HEK293 (cell line): ENCODE results near the gene ERBB4.

ENCODE experiments used
- CTCF ChIA-PET: fragments of 350-600 bp; formaldehyde crosslinking; extraction: SDS; loops from one replicate; lab custom pipeline; 2021; ENCODE audit warnings: antibody characterized with exemption; lab: Yijun Ruan, JAX
- POLR2A ChIA-PET: fragments of 300-600 bp; formaldehyde crosslinking; extraction: SDS; loops from one replicate; lab custom pipeline; 2020; ENCODE audit warnings: antibody characterized with exemption, inconsistent platforms; lab: Yijun Ruan, JAX
- H3K27ac ChIP-seq: fragments of 200-500 bp; sonication (Bioruptor generic); 2 replicates; pipeline ENCODE4 v1.5.1; 2014; ENCODE audit warnings: low read depth, low read length, control low read depth, inconsistent platforms; ENCODE audit errors: extremely low read depth
- H3K36me3 ChIP-seq, 2 experiments: fragments of 200-500 bp in 1 of 2; sonication (Bioruptor generic) in 1 of 2; 1 replicate in 1 of 2; 2 replicates in 1 of 2; pipeline ENCODE4 v1.5.1; 2014 to 2017; ENCODE audit warnings: inconsistent platforms in 2 of 2, low read length in 2 of 2; ENCODE audit not compliant: control insufficient read depth in 2 of 2, insufficient read depth in 1 of 2
- H3K4me1 ChIP-seq: fragments of 200-500 bp; sonication (Bioruptor generic); 2 replicates; pipeline ENCODE4 v1.5.1; 2014; ENCODE audit warnings: mild to moderate bottlenecking, low read length, inconsistent platforms; ENCODE audit not compliant: control insufficient read depth, insufficient read depth
- H3K4me3 ChIP-seq: 2 replicates; pipeline ENCODE4 v1.5.1; 2011; ENCODE audit warnings: low read depth, mild to moderate bottlenecking, control low read depth, low read length, moderate library complexity
- H3K9me3 ChIP-seq: fragments of 200-500 bp; sonication (Bioruptor generic); 2 replicates; pipeline ENCODE4 v1.5.1; 2014; ENCODE audit warnings: low read depth, low read length, inconsistent platforms; ENCODE audit not compliant: control insufficient read depth, insufficient read depth
- FEZF1 ChIP-seq: fragments of 450-650 bp; formaldehyde crosslinking; IDR thresholded peaks from 2 replicates; pipeline ENCODE4 v1.5.1; 2016; ENCODE audit warnings: missing biosample characterization, missing genetic modification characterization
- GLIS1 ChIP-seq: fragments of 450-650 bp; formaldehyde crosslinking; IDR thresholded peaks from 2 replicates; pipeline ENCODE4 v1.5.1; 2016; ENCODE audit warnings: missing biosample characterization, missing genetic modification characterization
- KLF1 ChIP-seq: fragments of 450-650 bp; formaldehyde crosslinking; IDR thresholded peaks from 2 replicates; pipeline ENCODE4 v1.5.1; 2016; ENCODE audit warnings: missing biosample characterization, missing genetic modification characterization
- MEIS1 ChIP-seq: sonication (generic); formaldehyde crosslinking; IDR thresholded peaks from 2 replicates; pipeline ENCODE4 v1.8.1; 2022; ENCODE audit warnings: missing genetic modification reagents, mild to moderate bottlenecking, borderline replicate concordance
- REPIN1 ChIP-seq: fragments of 450-650 bp; formaldehyde crosslinking; IDR thresholded peaks from 2 replicates; pipeline ENCODE4 v1.5.1; 2017; ENCODE audit warnings: missing biosample characterization, missing genetic modification characterization, low read depth
- SP3 ChIP-seq: fragments of 450-650 bp; formaldehyde crosslinking; IDR thresholded peaks from 2 replicates; pipeline ENCODE4 v1.5.1; 2016; ENCODE audit warnings: missing biosample characterization, missing genetic modification characterization
- SP7 ChIP-seq: fragments of 450-650 bp; formaldehyde crosslinking; IDR thresholded peaks from 2 replicates; pipeline ENCODE4 v1.5.1; 2016; ENCODE audit warnings: missing biosample characterization, missing genetic modification characterization
- TCF7L2 ChIP-seq: IDR thresholded peaks from 2 replicates; pipeline ENCODE4 v1.6.1; 2011; ENCODE audit warnings: low read depth, mild to moderate bottlenecking, inconsistent platforms, low read length, moderate library complexity, borderline replicate concordance
- TRIM28 ChIP-seq: IDR thresholded peaks from 2 replicates; pipeline ENCODE4 v1.6.1; 2011; ENCODE audit warnings: low read length, control low read depth, borderline replicate concordance
- ZBTB20 ChIP-seq: fragments of 450-650 bp; formaldehyde crosslinking; IDR thresholded peaks from 2 replicates; pipeline ENCODE4 v1.5.1; 2016; ENCODE audit warnings: missing biosample characterization, missing genetic modification characterization
- ZBTB8A ChIP-seq: fragments of 450-650 bp; formaldehyde crosslinking; IDR thresholded peaks from 2 replicates; pipeline ENCODE4 v1.5.1; 2016; ENCODE audit warnings: missing biosample characterization, missing genetic modification characterization
- ZFP3 ChIP-seq: fragments of 450-650 bp; formaldehyde crosslinking; IDR thresholded peaks from 2 replicates; pipeline ENCODE4 v1.5.1; 2016; ENCODE audit warnings: low read depth, missing biosample characterization, missing genetic modification characterization
- ZNF184 ChIP-seq: fragments of 450-650 bp; IDR thresholded peaks from 2 replicates; pipeline ENCODE4 v1.5.1; 2018; ENCODE audit warnings: missing biosample characterization, mild to moderate bottlenecking, missing genetic modification characterization
- ZNF302 ChIP-seq: fragments of 450-650 bp; formaldehyde crosslinking; IDR thresholded peaks from 2 replicates; pipeline ENCODE4 v1.5.1; 2016; ENCODE audit warnings: missing biosample characterization, missing genetic modification characterization, low read depth
- ZNF366 ChIP-seq: fragments of 450-650 bp; formaldehyde crosslinking; conservative IDR thresholded peaks from 2 replicates; pipeline ENCODE4 v1.5.1; 2016; ENCODE audit warnings: missing biosample characterization, missing genetic modification characterization
- ZNF473 ChIP-seq: fragments of 450-650 bp; formaldehyde crosslinking; IDR thresholded peaks from 2 replicates; pipeline ENCODE4 v1.5.1; 2017; ENCODE audit warnings: missing biosample characterization, missing genetic modification characterization
- ZNF48 ChIP-seq: fragments of 450-650 bp; formaldehyde crosslinking; IDR thresholded peaks from 2 replicates; pipeline ENCODE4 v1.5.1; 2016; ENCODE audit warnings: missing biosample characterization, missing genetic modification characterization
- ZNF501 ChIP-seq: fragments of 450-650 bp; formaldehyde crosslinking; IDR thresholded peaks from 2 replicates; pipeline ENCODE4 v1.5.1; 2016; ENCODE audit warnings: missing biosample characterization, missing genetic modification characterization
- ZNF560 ChIP-seq: fragments of 450-650 bp; formaldehyde crosslinking; IDR thresholded peaks from 2 replicates; pipeline ENCODE4 v1.5.1; 2017; ENCODE audit warnings: missing biosample characterization, missing genetic modification characterization, borderline replicate concordance
- ZNF571 ChIP-seq: fragments of 450-650 bp; formaldehyde crosslinking; IDR thresholded peaks from 2 replicates; pipeline ENCODE4 v1.5.0; 2017; ENCODE audit warnings: missing biosample characterization, missing genetic modification characterization
- ZNF585B ChIP-seq: fragments of 450-650 bp; formaldehyde crosslinking; IDR thresholded peaks from 2 replicates; pipeline ENCODE4 v1.5.1; 2016; ENCODE audit warnings: missing biosample characterization, missing genetic modification characterization
- ZNF654 ChIP-seq: fragments of 450-650 bp; formaldehyde crosslinking; IDR thresholded peaks from 2 replicates; pipeline ENCODE4 v1.5.1; 2016; ENCODE audit warnings: low read depth, missing biosample characterization, missing genetic modification characterization
- ZNF747 ChIP-seq: fragments of 450-650 bp; formaldehyde crosslinking; IDR thresholded peaks from 2 replicates; pipeline ENCODE4 v1.5.1; 2016; ENCODE audit warnings: missing biosample characterization, missing genetic modification characterization
- ZNF768 ChIP-seq: fragments of 450-650 bp; formaldehyde crosslinking; IDR thresholded peaks from 2 replicates; pipeline ENCODE4 v1.5.1; 2018; ENCODE audit warnings: missing biosample characterization, mild to moderate bottlenecking, missing genetic modification characterization
- ZNF843 ChIP-seq: fragments of 450-650 bp; formaldehyde crosslinking; IDR thresholded peaks from 2 replicates; pipeline ENCODE4 v1.5.1; 2016; ENCODE audit warnings: missing biosample characterization, missing genetic modification characterization
- ZSCAN16 ChIP-seq: fragments of 450-650 bp; formaldehyde crosslinking; IDR thresholded peaks from 2 replicates; pipeline ENCODE4 v1.5.1; 2016; ENCODE audit warnings: missing biosample characterization, missing genetic modification characterization
- TF ChIP-seq, protein P1 (sequence below): fragments of 450-650 bp; formaldehyde crosslinking; IDR thresholded peaks from 2 replicates; pipeline ENCODE4 v1.5.1; 2016; ENCODE audit warnings: missing biosample characterization, missing genetic modification characterization
- TF ChIP-seq, protein P2 (sequence below): fragments of 450-650 bp; formaldehyde crosslinking; IDR thresholded peaks from 2 replicates; pipeline ENCODE4 v1.5.1; 2016; ENCODE audit warnings: missing biosample characterization, missing genetic modification characterization
- TF ChIP-seq, protein P3 (sequence below): fragments of 450-650 bp; formaldehyde crosslinking; IDR thresholded peaks from 2 replicates; pipeline ENCODE4 v1.5.1; 2016; ENCODE audit warnings: missing biosample characterization, missing genetic modification characterization
- TF ChIP-seq, protein P4 (sequence below): fragments of 450-650 bp; formaldehyde crosslinking; optimal IDR thresholded peaks from 2 replicates; pipeline ENCODE3; 2016; ENCODE audit warnings: missing biosample characterization, mild to moderate bottlenecking, missing genetic modification characterization
- TF ChIP-seq, protein P5 (sequence below): fragments of 450-650 bp; formaldehyde crosslinking; IDR thresholded peaks from 2 replicates; pipeline ENCODE4 v1.5.1; 2016; ENCODE audit warnings: missing biosample characterization, missing genetic modification characterization, borderline replicate concordance

Gene ERBB4

DNA sequence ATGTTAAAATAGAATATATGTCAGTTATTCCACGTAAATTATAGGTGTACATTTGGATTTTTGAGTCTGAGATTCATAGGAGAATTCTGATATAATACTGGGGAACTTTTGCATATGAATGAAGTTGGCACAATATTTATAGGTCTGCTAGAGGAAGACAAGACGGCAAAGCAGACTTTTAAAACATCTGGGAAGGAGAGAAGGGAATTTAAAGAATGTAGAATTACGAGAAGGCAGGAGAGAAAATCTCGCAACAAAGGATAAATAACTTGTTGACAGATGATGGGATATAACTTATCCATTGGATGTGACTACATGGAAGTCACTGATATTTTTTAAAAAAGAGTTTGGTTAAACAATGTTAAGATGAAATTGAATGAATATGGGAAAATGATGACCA is 615.6 kb downstream of the ERBB4 start:
- CTCF ChIA-PET: no interaction called here
- H3K4me1 ChIP-seq: peaks cover 6% of the 10 kb centered on the region
- TF ChIP-seq ZNF654 (tag by site-specific recombination): no peak
- TF ChIP-seq, protein P1, sequence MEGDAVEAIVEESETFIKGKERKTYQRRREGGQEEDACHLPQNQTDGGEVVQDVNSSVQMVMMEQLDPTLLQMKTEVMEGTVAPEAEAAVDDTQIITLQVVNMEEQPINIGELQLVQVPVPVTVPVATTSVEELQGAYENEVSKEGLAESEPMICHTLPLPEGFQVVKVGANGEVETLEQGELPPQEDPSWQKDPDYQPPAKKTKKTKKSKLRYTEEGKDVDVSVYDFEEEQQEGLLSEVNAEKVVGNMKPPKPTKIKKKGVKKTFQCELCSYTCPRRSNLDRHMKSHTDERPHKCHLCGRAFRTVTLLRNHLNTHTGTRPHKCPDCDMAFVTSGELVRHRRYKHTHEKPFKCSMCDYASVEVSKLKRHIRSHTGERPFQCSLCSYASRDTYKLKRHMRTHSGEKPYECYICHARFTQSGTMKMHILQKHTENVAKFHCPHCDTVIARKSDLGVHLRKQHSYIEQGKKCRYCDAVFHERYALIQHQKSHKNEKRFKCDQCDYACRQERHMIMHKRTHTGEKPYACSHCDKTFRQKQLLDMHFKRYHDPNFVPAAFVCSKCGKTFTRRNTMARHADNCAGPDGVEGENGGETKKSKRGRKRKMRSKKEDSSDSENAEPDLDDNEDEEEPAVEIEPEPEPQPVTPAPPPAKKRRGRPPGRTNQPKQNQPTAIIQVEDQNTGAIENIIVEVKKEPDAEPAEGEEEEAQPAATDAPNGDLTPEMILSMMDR (tag by site-specific recombination): no peak
- TF ChIP-seq MEIS1 (CRISPR knock-in tag): no peak
- no peak for TF ChIP-seq KLF1 (tag by site-specific recombination)
- TF ChIP-seq ZNF48: no peak
- TF ChIP-seq TRIM28: no peak
- TF ChIP-seq ZBTB8A: no peak
- TF ChIP-seq TCF7L2: no peak
- TF ChIP-seq ZNF768: no peak
- no peak for TF ChIP-seq GLIS1 (tag by site-specific recombination)
- no peak for TF ChIP-seq ZNF184 (tag by site-specific recombination)
- no peak for TF ChIP-seq ZBTB20 (tag by site-specific recombination)
- TF ChIP-seq, protein P2, sequence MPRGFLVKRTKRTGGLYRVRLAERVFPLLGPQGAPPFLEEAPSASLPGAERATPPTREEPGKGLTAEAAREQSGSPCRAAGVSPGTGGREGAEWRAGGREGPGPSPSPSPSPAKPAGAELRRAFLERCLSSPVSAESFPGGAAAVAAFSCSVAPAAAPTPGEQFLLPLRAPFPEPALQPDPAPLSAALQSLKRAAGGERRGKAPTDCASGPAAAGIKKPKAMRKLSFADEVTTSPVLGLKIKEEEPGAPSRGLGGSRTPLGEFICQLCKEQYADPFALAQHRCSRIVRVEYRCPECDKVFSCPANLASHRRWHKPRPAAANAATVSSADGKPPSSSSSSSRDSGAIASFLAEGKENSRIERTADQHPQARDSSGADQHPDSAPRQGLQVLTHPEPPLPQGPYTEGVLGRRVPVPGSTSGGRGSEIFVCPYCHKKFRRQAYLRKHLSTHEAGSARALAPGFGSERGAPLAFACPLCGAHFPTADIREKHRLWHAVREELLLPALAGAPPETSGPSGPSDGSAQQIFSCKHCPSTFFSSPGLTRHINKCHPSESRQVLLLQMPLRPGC (tag by site-specific recombination): no peak
- TF ChIP-seq ZNF747 (tag by site-specific recombination): no peak
- no peak for TF ChIP-seq ZNF501 (tag by site-specific recombination)
- no peak for TF ChIP-seq ZNF571 (tag by site-specific recombination)
- TF ChIP-seq, protein P3, sequence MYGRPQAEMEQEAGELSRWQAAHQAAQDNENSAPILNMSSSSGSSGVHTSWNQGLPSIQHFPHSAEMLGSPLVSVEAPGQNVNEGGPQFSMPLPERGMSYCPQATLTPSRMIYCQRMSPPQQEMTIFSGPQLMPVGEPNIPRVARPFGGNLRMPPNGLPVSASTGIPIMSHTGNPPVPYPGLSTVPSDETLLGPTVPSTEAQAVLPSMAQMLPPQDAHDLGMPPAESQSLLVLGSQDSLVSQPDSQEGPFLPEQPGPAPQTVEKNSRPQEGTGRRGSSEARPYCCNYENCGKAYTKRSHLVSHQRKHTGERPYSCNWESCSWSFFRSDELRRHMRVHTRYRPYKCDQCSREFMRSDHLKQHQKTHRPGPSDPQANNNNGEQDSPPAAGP (tag by site-specific recombination): no peak
- H3K9me3 ChIP-seq: no peaks in the 10 kb centered on the region
- H3K36me3 ChIP-seq: no peaks in the 10 kb centered on the region
- H3K27ac ChIP-seq: no peak overlapping the region
- POLR2A ChIA-PET: no interaction called here
- H3K4me3 ChIP-seq: no peak overlapping the region

DNA sequence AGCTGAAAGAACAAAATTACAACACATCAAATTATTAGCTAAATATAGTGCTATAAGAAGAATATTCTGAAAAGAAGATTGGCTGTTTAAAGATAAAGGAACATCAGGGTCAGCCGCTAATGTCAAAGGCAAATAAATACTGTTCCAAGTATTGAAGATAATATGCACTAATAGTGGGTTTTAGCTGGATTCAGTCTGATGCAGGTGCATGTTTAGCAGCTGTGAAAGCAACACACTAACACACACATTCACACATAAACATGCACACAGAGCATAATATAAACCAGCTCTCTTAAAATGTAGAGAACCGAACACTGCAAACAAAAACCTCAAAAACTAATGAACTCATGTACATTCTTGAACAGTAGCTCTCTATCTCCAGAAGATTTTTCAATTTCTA is 634.6 kb downstream of the ERBB4 start:
- no peak overlapping the region for H3K27ac ChIP-seq
- H3K36me3 ChIP-seq: no peaks in the 10 kb centered on the region
- no peaks in the 10 kb centered on the region for H3K9me3 ChIP-seq
- CTCF ChIA-PET: interaction anchor here (0.6 to 0.9 kb wide), 4 partner anchors 32 to 644 kb away, joined by 3 to 4 read pairs (median 3); no protein-coding TSS in a partner anchor
- H3K4me3 ChIP-seq: no peak overlapping the region
- POLR2A ChIA-PET: no interaction called here
- peaks cover 12% of the 10 kb centered on the region; the same call in 1 of the 2 replicates for H3K4me1 ChIP-seq
- no peak for TF ChIP-seq ZNF473
- no peak for TF ChIP-seq ZNF560 (tag by site-specific recombination)
- no peak for TF ChIP-seq FEZF1 (tag by site-specific recombination)
- TF ChIP-seq ZNF302 (tag by site-specific recombination): no peak
- TF ChIP-seq ZNF585B (tag by site-specific recombination): no peak
- no peak for TF ChIP-seq ZSCAN16 (tag by site-specific recombination)
- no peak for TF ChIP-seq SP7 (tag by site-specific recombination)
- no peak for TF ChIP-seq ZNF366 (tag by site-specific recombination)
- TF ChIP-seq, protein P4, sequence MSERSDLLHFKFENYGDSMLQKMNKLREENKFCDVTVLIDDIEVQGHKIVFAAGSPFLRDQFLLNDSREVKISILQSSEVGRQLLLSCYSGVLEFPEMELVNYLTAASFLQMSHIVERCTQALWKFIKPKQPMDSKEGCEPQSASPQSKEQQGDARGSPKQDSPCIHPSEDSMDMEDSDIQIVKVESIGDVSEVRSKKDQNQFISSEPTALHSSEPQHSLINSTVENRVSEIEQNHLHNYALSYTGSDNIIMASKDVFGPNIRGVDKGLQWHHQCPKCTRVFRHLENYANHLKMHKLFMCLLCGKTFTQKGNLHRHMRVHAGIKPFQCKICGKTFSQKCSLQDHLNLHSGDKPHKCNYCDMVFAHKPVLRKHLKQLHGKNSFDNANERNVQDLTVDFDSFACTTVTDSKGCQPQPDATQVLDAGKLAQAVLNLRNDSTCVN (tag by site-specific recombination): no peak
- TF ChIP-seq ZNF843 (tag by site-specific recombination): no peak
- TF ChIP-seq SP3 (tag by site-specific recombination): no peak
- TF ChIP-seq ZFP3 (tag by site-specific recombination): no peak
- TF ChIP-seq REPIN1: no peak
- TF ChIP-seq, protein P5, sequence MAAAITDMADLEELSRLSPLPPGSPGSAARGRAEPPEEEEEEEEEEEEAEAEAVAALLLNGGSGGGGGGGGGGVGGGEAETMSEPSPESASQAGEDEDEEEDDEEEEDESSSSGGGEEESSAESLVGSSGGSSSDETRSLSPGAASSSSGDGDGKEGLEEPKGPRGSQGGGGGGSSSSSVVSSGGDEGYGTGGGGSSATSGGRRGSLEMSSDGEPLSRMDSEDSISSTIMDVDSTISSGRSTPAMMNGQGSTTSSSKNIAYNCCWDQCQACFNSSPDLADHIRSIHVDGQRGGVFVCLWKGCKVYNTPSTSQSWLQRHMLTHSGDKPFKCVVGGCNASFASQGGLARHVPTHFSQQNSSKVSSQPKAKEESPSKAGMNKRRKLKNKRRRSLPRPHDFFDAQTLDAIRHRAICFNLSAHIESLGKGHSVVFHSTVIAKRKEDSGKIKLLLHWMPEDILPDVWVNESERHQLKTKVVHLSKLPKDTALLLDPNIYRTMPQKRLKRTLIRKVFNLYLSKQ (tag by site-specific recombination): no peak
